Islet of Langerhans (tissue), 1 donor: ENCODE measurements around the gene PTAFR.
"Not testable (repeated sequence)": the region's sequence is repeated elsewhere in the genome, so short reads cannot be mapped to it uniquely, and the experiment has no call there.

Experiments
- FAIRE-seq: peaks from one replicate; lab custom pipeline; 2011; peaks lifted over from hg19 to GRCh38; lab: Jason Lieb, UNC

PTAFR gene

DNA sequence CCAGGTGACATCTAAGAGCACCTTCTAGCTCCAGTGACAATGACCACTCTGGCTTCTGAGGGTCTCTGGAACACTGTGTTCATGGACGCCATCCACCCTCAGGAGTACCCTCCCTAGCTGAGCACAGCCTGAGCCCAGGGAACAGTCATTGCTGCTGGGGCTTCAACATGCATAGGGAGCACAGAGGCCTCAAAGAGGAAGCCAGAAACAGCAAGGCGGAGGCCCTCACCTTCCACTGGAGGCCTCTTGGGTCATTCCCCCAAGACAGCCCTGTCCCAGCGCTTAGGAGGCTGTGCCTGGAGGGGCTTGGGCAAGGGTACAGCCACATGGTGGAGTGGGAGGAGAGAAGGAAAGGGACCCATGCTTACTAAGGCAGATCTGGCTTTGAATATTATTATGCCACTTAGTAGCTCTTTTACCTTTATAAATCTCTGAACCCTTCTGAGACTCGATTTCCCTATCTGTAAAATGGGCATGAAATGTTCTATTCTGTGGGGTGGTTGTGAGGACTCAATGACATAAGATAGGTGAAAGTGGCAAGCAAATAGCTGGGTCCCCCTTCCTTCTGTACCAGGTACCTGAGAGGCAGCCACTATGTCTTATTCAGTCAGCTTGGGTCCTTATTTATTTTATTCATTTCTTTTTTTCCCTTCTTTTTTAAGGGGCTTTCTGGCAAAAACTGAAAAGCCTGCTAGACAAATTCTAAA, 32.8 kb downstream of the PTAFR start:
- no peak for FAIRE-seq

DNA sequence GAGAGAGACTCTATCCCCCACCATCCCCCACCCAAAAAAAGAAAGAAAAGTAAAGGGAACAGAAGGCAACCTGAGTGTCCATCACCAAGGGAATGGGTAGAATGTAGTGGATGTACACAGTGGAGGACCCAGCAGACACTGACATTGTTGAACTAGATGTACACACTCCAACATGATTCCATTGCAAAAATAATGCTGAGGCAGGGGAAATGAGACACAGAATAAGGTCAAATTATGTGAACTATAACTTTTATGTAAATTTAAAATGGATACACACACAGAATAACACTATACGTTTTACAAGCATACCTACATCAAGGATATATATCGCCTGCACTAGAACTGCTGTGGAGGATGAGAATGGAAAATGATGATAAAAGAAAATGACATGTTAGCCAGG, 34.8 kb downstream of the PTAFR start:
- no peak for FAIRE-seq

DNA sequence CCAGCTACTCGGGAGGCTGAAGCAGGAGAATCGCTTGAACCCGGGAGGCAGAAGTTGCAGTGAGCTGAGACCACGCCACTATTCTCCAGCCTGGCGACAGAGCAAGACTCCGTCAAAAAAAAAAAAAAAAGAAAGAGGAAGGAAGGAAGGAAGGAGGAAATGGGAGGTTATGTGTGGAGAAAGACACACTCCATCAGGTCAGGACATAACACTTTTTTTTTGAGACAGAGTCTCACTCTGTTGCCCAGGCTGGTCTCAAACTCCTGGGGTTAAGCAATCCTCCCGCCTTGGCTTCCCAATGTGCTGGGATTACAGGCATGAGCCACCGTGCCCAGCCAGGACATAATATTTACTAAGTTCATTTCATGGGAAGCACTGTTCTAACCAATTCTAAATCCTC, 36.6 kb downstream of the PTAFR start:
- FAIRE-seq: not testable (repeated sequence)

DNA sequence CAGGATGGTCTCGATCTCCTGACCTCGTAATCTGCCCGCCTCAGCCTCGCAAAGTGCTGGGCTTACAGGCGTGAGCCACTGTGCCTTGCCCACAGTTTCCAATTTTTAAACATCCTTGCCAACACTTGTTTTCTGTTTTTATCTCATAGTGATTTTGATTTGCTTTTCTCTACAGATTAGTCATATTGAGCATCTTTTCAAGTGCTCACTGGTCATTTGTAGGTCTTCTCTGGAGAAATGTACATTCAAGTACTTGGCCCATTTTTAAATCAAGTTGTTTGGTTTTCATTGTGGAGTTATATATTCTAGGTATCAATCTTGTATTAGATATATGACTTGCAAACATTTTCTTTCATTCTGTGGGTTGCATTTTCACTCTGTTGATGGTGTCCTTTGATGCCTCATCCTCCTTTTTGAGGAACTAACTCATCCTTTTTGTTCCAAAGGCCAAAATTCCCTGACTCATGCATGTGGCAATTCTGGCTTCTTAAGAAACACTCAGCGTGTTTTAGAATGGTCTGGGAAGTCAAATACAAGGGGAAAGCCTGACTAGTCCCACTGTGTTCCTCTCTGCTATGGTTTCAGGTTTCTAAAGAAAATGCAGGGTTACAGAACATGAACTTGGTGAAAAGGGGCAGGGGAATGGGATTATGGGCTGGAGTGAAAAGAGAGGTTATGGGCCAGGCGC, 37.3 kb downstream of the PTAFR start:
- FAIRE-seq: no peak

DNA sequence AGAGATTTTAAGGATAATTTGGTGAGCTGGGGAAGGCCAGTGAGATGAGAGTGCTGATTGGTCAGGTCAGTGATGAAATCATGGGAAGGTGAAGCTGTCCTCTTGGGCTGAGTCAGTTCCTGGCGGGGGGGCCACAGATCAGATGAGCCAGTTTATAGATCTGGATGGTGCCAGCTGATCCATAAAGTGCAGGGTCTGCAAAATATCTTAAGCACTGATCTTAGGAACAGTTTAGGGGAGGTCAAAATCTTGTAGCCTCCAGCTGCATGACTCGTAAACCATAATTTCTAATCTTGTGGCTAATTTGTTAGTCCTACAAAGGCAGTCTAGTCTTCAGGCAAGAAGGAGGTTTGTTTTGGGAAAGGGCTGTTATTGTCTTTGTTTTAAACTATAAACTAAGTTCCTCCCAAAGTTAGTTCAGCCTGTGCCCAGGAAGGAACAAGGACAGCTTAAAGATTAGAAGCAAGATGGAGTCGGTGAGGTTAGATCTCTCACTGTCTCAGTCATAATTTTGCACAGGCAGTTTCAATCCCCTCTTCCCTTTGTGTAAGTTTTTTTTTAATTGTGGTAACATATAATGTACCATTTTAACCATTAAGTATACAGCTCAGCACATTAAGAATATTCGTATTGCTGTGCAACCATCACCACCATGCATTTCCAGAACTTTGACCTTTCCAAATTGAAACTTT, 39.4 kb downstream of the PTAFR start:
- no peak for FAIRE-seq

DNA sequence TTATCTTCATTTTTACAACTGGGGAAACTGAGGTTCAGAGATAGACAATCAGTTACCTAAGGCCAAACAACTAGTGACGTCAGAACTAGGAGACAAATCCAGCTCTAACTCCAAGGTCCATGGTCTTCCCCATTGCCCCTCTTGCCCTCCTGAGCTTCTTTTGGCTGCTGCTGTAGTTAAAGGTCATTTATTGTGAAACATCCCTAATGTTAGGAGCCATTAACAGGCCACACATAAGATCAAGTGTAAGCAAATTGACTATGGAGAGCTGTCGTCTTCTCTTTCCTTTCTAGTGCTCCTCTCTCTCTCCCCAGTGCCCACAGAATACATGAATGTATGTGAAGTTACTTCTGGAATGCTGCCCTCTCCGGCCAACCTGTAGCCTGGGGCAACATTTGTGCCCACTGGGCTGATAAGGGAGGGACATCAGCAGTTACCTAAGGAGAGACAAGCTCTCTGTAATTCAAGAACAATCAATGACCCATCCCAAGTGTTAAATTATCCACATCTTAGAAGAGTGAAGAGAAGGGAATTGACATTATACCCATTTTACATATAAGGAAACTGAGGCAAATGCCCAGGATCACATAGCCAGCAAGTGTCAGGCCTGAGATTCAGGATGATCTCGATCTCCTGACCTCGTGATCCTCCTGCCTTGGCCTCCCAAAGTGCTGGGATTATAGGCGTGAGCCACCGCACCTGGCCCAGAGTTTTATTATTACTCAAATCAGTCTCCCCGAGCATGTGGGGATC, 40.1 kb downstream of the PTAFR start:
- FAIRE-seq: no peak

DNA sequence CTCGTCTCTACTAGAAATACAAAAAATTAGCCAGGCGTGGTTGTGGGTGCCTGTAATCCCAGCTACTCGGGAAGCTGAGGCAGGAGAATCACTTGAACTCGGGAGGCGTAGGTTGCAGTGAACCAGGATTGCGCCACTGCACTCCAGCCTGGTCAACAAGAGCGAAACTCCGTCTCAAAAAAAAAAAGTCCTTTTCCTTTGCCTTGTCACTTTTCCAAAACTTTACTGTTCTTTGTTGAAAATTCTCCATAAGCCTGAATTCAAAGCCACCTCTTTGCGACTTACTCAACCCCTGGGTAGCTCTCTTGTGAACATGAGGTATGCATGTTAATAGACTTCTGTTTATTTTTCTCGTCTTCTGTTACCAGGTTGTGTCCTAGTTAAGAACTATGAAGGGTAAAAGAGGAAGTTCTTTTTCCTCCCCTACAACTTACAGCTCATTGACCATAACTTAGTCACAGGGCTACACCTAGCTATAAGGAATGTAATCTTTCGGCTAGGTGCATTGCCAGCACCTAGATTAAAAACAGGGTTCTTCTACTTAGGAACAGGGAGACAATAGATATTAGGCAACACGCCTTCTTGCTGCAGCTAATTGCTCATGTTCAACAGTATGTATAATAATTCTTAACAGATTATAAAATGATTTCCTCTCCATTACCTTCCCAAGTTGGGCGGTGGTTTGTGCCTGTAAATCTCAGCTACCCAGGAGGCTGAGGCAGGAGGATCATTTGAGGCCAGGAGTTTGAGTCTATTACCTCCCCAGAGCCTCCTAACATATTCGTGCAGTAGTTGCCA, 40.9 kb downstream of the PTAFR start:
- FAIRE-seq: no peak

DNA sequence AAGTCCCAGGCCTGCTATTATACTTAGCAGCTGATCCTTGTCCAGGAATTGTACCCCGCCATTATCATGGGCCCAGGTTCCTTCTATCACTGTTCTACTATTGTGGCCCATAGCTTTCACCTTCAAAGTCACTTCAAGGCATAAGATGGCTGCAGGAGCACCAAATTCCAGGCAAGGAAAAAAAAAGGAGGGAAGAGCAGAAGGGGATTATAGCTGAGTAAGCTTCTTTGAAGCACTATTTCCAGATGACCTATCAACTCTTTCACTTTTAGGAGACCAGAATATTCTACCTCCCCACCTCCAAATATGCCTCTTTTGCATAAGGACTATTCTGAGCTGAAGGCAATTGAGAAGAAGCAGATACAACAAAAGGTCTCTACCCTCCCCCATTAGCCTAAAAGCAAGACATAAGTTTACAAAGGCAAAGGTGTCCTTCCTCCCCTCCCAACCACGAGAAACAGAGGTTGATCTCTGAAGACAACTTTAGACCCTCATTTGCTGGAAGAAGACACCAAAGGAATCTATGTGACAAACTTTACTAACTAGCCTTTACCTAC, 41.8 kb downstream of the PTAFR start:
- no peak for FAIRE-seq

DNA sequence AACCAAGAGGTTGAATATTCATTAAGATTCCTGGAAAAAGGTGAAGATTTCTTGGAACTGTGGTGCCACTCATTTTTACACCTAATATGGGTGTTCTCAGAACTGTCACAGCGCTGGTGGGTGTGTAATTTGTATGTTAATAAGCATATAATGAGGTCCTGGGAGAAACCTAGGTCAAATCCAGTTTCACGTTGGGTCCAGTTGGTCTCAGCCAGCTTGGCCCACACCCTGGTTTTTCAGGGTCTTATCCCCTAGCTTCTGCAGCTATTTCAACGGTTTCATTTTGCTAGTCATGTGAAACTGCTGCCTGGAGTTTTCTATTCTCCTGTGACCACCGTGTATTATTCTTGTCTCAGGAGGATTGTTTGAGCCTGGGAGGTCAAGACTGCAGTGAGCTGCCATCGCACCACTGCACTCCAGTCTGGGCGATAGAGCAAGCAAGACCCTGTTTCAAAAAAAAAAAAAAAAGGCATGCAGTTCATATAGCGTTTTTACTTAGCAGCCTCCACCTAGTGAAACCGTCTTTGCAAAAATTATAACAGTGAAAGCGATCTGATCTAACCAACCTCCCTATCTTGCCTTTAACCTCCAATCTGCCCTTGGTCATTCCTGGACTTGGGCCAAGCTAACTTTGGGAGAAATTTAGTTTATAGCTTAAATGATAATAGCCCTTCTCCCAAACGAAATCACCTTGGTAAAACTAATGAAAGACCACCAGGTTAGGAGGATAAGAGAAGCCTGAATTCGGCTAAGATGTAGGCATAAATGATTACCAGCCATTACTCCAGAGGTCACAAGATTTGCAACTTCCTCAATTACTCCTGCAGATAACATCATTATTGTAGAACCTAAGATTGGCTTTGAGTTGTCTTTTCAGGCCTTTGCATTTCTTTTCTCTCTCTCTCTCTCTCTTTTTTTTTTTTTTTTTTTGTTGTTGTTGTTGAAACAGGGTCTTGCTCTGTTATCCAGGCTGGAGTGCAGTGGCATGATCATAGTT, 44.0 kb downstream of the PTAFR start:
- no peak for FAIRE-seq

DNA sequence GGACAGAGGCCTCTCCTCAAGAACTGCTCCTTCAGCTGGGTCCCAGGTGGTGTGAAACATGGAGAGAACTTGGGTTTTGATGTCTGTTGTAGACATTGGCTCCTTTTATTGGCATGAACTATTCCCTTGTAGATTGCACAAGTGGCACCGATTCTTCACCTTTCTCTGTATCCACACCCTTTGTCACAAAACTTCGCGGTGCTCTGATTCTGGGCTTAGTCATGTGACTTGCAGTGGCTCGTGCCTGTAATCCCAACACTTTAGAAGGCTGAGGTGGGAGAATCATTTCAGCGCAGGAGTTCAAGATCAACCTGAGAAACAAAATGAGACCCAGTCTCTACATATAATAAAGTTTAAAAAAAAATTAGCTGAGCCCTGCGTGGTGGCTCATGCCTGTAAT, 45.6 kb downstream of the PTAFR start:
- no peak for FAIRE-seq

DNA sequence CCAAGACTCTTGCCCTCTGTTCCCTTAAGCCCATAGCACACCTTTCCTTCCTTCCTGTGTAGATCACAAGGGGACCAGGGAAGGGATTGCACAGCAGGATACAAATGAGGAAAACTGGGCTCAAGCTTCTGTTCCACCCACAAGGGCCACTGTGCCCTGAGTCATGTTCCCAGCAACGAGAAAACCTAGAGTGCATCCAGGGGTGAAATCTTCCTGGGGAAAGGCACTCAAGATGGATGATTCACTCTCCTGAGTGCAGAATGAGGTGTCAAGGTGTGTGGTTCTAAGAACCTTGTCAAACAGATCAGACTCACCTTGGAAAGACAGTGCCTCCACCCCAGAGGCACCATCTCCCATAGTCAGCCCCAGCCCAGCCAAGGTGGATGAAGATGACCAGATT, 47.3 kb downstream of the PTAFR start:
- no peak for FAIRE-seq

DNA sequence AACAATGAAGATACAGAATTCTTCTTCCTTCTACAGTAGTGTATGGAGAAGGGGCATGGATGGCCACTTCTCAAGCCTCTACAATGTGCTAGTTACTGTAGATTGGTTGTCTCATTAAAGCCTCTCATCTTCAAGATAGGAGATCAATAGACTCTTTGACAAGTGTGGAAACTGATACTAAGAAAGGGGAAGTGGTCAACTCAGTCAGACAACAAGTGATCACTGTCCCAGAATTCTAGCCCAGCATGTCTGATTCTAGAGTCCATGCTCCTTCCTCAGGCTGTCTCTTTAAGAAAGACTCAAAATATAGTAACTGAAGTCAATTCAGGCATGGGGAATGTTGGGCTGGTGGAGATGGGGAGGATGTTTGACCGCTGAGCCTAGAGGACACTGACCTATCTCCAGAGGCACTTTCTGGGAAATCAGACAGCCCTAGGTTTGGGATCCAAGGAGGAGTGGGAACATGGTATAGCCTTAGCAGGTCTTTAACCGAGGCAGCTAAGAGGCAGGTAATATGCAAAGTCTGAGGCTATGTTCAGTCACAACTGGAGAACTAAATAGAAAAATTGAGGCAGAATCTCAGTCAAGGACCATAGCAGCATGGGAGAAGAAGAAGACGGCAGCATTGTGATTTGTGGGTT, 48.8 kb downstream of the PTAFR start:
- no peak for FAIRE-seq

DNA sequence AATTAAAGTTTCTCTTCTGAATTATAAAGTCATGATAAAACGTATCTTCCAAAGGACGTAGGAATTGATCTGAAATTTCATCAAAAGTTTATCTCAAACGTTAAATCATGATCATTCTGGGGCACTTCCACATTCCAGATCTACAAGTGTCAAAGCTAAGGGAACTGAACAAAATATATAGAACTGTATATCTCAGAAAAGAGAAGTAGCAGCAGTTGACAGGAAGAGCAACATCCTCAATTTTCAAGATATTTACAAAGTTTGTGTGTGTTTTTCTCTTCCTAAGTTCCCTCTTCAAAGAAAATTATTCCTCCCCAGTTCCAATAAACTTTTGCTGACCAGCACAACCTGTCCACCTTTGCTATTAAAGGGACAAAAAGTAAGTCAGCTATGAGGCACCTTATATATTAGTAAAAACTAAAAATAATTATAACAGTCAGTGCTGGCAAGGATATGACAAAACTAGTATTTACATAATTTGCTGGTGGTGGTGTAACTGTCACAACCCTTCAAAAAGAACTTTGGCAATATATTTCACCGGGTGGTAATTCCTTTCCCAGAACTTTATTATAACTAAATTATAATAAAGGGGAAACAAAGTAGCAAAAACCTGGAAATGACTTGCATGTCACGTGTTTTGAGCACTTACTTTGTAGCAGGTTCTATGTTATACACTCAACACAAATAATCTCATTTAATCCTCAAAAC, 49.6 kb downstream of the PTAFR start:
- no peak for FAIRE-seq

DNA sequence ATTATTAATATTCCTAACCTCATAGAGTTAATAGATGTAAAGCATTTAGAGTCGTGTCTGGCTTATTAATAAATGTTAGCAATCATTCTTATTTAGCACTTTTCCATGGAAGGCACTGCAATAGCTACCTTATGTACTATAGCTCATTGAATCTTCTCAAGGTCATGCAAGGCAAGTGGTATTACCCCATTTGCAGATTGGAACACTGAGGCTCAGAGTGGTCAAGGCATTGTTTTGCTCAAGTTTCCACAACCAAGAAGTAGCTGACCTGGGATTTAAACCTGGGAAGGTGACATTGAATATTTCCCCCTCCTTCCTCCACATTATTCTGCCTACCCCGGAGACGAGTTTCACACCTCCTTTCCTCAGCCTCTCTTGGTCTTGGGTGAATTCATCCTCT, 50.3 kb downstream of the PTAFR start:
- FAIRE-seq: no peak

DNA sequence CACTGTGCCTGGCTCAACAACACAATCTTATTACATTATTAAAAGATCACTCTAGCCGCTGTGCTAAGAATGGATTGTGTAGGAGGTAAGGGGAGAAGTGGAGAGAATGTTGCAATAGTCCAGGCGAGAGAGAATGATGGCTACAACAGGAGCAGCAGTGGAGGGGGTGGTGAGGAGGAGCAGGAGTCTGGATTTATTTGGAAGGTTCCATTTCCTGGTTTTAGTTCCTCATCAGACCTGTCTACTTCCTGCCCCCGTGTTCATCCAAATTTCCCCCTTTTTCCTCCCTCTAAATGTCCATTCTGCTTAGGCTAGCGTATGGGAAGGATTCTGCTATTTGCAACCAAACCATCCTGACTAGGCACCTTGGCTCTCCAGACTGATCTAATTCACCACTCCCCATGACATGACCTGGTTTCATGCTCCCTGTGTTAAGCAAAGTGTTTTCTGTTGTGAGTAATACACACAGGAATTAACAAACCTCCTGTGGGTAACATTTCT, 53.0 kb downstream of the PTAFR start:
- FAIRE-seq: no peak

DNA sequence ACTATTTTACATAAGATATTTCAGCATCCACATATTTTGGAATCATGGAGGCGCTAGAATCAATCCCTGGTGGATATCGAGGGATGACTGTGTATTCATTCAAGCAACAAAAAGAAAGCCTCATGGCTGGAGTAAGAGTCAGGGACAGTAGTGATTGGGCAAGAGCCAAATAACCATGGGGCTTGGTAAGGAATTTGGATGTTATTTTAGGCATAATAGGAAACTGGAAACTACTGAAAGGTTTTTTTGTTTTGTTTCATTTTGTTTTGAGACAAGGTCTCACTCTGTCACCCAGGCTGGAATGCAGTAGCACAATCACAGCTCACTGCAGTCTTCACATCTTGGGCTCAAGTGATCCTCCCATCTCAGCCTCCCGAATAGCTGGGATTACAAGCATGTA, 54.3 kb downstream of the PTAFR start:
- no peak for FAIRE-seq

DNA sequence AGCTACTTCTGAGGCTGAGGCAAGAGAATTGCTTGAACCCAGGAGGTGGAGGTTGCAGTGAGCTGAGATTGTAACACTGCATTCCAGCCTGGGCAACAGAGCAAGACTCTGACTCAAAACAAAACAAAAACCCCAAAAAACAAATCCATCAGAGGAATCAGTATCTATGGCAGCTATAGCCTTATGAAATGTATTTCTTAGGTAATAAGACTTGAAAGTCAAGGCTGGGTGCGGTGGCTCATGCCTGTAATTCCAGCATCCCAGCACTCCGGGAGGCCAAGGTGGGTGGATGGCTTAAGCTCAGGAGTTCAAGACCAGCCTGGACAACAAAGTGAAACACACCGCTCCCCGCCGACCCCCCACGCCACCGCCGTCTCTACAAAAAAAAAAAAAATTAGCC, 56.9 kb downstream of the PTAFR start:
- FAIRE-seq: no peak

DNA sequence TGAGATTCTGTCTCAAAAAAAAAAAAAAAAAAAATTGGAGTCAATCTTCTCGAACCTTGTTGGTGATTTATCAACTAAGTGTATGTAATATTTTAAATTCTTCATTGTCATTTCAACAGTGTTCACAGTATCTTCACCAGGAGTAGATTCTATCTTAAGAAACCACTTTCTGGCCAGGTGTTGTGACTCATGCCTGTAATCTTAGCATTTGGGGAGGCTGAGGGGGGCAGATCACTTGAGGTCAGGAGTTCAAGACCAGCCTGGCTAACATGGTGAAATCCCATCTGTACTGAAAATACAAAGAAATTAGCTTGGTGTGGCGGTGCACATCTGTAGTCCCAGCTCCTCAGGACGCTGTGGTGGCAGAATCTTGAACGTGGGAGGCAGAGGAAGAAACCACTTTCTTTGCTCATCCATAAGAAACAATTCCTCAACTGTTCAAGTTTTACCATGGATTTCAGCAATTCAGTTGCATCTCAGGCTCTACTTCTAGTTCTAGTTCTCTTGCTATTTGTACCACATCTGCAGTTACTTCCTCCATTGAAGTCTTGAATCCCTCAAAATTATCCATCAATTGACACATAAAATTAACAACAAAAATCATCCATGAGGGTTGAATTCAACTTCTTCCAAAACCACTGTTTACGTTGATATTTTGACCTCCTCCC, 57.7 kb downstream of the PTAFR start:
- no peak for FAIRE-seq

DNA sequence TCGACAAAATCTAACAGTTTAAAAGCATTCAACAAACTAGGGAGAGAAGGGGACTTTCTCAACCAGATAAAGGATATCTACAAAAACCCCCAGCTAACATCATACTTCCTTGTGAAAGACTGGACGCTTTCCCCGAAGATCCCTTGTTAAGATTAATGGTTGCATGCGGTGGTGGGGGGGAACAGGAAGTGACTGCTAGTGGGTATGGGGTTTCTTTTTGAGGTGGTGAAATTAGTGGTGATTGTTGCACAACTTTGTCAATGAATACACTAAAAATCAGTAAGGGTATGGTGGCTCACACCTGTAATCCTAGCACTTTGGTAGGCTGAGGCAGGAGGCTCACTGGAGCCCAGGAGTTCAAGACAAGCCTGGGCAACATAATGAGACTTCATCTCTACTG, 61.2 kb downstream of the PTAFR start:
- no peak for FAIRE-seq
